Activated CD4-positive, alpha-beta memory T cell treated with anti-CD3 and anti-CD28 coated beads for 36 hours (primary cell): ENCODE data around the gene LSS. TPM values are rescaled to one million over a fixed set of nuclear protein-coding genes. Genes with fewer than 3 reads are reported as not detected.
A peak's percentile ranks its signal among the peaks of the same experiment; 100 is the strongest.

Experiments used
- CTCF ChIA-PET: fragments of 350-600 bp; sonication (Branson Sonifier 250); formaldehyde crosslinking; loops from one replicate; lab custom pipeline; 2021; ENCODE audit warnings: antibody characterized with exemption, inconsistent platforms; lab: Charles Lee
- POLR2A ChIA-PET: fragments of 350-600 bp; sonication (Branson Sonifier 250); formaldehyde crosslinking; loops from one replicate; lab custom pipeline; 2021; ENCODE audit warnings: antibody characterized with exemption; lab: Charles Lee
- DNase-seq: peaks from one replicate; pipeline ENCODE4 v3.0.0-alpha.2; 2020
- H3K27ac Mint-ChIP-seq: one replicate; pipeline ENCODE4 v1.8.0; 2021; ENCODE audit warnings: mixed read lengths
- H3K27me3 Mint-ChIP-seq: one replicate; pipeline ENCODE4 v1.8.0; 2021; ENCODE audit warnings: mixed read lengths
- H3K36me3 Mint-ChIP-seq: one replicate; pipeline ENCODE4 v1.8.0; 2021; ENCODE audit warnings: mixed read lengths
- H3K4me1 Mint-ChIP-seq: one replicate; pipeline ENCODE4 v1.8.0; 2021; ENCODE audit warnings: low read depth, mixed read lengths
- H3K4me3 Mint-ChIP-seq: one replicate; pipeline ENCODE4 v1.8.0; 2021; ENCODE audit warnings: mild to moderate bottlenecking, mixed read lengths
- H3K9me3 Mint-ChIP-seq: one replicate; pipeline ENCODE4 v1.8.0; 2021; ENCODE audit warnings: mixed read lengths
- intact Hi-C: fragments of 100-400 bp; cut with micrococcal nuclease; formaldehyde crosslinking; loops from one replicate; pipeline ENCODE4 v1.15.1; 2023
- total RNA-seq, 2 experiments: library from RNA; stranded (reverse); gene quantifications; one replicate each; pipeline ENCODE4 v1.2.3, GENCODE V29; 2021

LSS gene
- total RNA-seq, 2 experiments from 2014 or later, result 22.7 to 22.8 TPM

DNA sequence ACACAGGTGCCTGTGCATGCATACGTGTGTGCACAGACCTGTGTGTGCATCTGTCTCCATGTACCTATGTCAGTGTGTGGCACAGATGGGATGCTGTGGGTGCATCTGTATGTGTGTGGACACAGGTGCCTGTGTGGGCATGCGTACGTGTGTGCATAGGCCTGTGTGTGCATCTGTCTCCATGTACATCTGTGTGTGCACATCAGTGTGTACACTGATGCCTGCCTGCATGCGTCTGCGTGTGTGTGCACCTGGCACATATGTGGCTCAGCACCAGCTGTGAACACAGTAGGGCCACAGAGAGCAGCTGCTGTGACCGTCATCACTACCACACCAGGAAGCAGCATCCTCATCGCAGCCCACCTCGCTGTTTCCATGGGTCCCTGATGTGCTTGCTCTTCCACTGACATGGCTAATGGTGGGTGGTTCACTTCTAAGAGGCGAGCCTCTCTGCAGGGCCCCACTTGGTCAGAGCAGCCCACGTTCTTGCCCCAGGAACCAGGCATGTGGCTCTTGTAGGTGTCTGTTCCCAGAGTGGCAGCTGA, 34.7 kb downstream of the LSS start:
- CTCF ChIA-PET, result no interaction called here
- peaks cover 10% of the 10 kb centered on the region for H3K36me3 Mint-ChIP-seq
- H3K27me3 Mint-ChIP-seq, result no peaks in the 10 kb centered on the region
- intact Hi-C loops, result no loop called here
- H3K4me3 Mint-ChIP-seq, result no peak overlapping the region
- no peaks in the 10 kb centered on the region for H3K9me3 Mint-ChIP-seq
- POLR2A ChIA-PET, result no interaction called here
- no peak overlapping the region for H3K27ac Mint-ChIP-seq
- peak; percentile 3 for DNase-seq
- no peaks in the 10 kb centered on the region for H3K4me1 Mint-ChIP-seq

DNA sequence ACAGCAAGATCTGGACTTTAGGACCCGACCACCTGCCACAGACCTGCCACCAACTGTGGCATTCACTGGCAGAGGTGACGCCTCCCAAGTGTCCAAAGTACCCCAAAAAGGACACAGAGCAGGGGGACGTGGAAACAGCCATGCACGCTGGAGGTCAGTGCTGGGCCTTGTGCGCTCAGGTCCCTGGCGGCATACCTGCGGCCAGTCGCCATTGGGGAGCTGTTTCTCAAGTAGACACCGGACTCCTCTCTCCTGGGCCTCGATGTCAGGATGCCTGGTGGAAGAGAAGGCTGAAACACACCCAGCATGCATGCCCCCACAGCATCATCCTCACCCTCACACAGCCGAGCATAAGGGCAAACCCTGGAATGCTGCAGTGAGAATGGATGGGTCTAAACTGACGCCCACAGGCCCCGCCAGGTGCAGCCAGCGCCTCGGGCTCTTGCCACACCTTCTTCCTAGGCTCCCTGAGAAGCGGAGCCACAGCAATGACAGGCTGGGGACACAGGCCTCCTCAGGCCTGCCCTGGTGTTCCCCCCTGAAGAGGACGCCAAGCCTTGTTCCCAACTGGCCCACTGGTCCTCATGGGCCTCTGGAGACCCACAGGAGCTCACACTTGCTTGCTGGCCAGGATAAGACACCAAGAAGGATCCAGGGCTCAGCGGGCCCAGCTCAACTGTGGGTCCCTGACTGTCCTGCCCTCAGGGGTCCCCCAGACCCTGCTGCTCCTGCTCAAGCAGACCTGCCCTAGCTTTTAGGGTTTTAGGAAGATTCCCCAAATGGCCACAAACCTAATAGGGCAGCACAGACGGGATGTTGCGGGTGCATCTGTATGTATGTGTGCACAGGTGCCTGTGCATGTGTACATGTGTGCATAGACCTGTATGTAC, 36.6 kb downstream of the LSS start:
- Mint-ChIP-seq H3K27ac (no peak overlapping the region), H3K9me3 (no peaks in the 10 kb centered on the region), H3K4me3 (no peak overlapping the region), H3K4me1 (no peaks in the 10 kb centered on the region), H3K27me3 (no peaks in the 10 kb centered on the region), H3K36me3 (peaks cover 3% of the 10 kb centered on the region)
- intact Hi-C loops, result no loop called here
- DNase-seq, result peak; percentile 6
- CTCF ChIA-PET, result no interaction called here
- POLR2A ChIA-PET, result no interaction called here

- intact Hi-C loops, result no loop called here
- Mint-ChIP-seq H3K27ac (no peak overlapping the region), H3K9me3 (no peaks in the 10 kb centered on the region), H3K27me3 (no peaks in the 10 kb centered on the region), H3K36me3 (peaks cover 3% of the 10 kb centered on the region), H3K4me3 (no peak overlapping the region), H3K4me1 (no peaks in the 10 kb centered on the region)
- peak; percentile 4 for DNase-seq
- ChIA-PET CTCF (no interaction called here), POLR2A (no interaction called here)
Measured at GRCh38 chr21:46191257-46191685, 37.3 kb downstream of the LSS start.

- intact Hi-C loops, result no loop called here
- Mint-ChIP-seq H3K4me1 (no peaks in the 10 kb centered on the region), H3K9me3 (no peaks in the 10 kb centered on the region), H3K27ac (no peak overlapping the region), H3K27me3 (no peaks in the 10 kb centered on the region), H3K4me3 (no peak overlapping the region), H3K36me3 (peaks cover 3% of the 10 kb centered on the region)
- POLR2A ChIA-PET, result no interaction called here
- no peak for DNase-seq
- CTCF ChIA-PET, result no interaction called here
Measured at GRCh38 chr21:46190491-46191131, 38.0 kb downstream of the LSS start.

- Mint-ChIP-seq H3K4me3 (no peak overlapping the region), H3K36me3 (peaks cover 3% of the 10 kb centered on the region), H3K4me1 (peaks cover 3% of the 10 kb centered on the region), H3K27me3 (no peaks in the 10 kb centered on the region), H3K9me3 (no peaks in the 10 kb centered on the region), H3K27ac (no peak overlapping the region)
- DNase-seq, result no peak
- intact Hi-C loops, result no loop called here
- CTCF ChIA-PET, result no interaction called here
- POLR2A ChIA-PET, result no interaction called here
Measured at GRCh38 chr21:46189959-46190490, 38.5 kb downstream of the LSS start.

DNA sequence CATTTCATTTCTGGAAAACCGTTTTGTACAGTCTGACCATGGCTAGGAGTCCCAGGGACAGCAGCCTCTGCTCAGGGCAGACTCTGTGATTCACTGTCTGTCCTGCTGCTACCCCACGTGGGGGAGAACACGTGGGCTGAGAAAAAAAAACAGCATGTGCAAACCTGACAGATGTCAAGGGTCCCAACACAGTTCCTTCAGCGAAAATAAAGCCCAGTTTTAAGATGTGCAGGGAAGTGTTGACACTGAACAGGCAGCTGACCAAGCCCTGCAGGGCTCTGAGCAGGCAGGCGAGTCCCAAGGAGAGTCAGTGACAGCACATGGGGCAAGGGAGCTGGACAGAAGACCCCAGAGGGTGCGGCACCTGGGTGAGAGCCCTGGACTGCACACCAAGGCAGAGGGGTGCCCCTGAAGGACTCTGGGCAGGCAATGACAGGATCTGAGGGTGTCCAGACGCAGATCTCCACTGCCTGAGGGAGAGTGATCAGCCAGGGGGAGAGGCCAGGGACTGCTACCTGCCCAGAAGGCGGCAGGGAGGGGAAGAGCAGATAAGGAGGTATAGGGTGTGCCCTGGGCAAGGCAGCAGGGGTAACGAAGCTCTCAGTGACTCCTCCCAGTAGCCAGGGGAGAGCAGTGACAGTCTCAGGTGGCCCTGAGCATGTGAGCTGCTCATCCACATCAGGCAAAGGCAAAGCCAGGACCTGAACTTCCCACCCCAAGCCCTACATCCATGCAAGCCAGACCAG, 39.2 kb downstream of the LSS start:
- DNase-seq, result no peak
- H3K27ac Mint-ChIP-seq, result no peak overlapping the region
- intact Hi-C loops, result no loop called here
- no peaks in the 10 kb centered on the region for H3K27me3 Mint-ChIP-seq
- H3K9me3 Mint-ChIP-seq, result no peaks in the 10 kb centered on the region
- H3K4me3 Mint-ChIP-seq, result no peak overlapping the region
- peaks cover 8% of the 10 kb centered on the region for H3K4me1 Mint-ChIP-seq
- POLR2A ChIA-PET, result no interaction called here
- CTCF ChIA-PET, result no interaction called here
- peaks cover 3% of the 10 kb centered on the region for H3K36me3 Mint-ChIP-seq

DNA sequence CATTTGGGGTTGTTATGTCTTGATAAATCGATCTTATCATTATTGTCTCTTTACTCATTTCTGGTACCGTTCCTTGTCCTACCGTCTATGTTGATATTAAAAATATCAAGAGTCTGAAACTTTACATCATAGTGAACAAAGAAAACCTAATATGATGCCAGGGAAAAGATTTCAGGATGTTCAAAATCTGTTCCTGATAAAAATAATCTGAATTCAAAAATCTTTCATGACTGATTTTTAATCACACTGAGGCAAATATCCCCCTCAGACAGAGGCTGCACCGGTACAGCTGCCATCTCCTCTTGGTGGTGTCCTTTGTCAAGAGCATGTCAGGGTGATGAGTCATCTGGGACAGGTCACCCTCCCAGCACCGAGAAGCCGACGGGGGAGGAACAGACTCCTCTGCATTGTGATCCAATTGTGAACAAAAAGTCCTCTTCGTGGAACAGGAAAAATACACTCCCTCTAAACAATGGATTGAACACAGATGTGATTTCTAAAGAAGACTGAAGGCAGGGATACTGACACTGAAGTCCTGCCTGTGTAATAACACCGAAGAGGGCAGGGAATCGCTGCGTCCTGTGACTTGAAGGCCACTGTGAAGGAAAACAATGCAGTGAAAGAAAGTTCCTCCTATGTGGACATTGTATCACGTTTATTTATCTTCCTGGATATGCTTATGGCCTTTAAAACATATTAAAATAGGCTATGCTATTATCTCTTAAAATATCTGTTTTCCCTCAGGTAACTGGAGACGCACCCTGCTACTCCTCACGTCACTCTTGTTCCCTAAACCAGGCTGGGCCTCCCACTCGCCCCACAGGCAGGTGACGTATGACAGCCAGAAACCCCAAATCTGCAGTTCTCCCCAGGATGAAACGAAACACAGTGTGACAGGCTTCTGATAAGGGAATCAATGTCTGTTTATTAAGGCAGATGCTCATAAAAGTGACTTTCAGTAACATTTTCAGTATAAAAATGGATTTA, 40.1 kb downstream of the LSS start:
- H3K4me1 Mint-ChIP-seq, result peaks cover 8% of the 10 kb centered on the region
- no peak for DNase-seq
- peaks cover 3% of the 10 kb centered on the region for H3K36me3 Mint-ChIP-seq
- POLR2A ChIA-PET, result no interaction called here
- intact Hi-C loops, result no loop called here
- H3K27ac Mint-ChIP-seq, result no peak overlapping the region
- peaks cover 3% of the 10 kb centered on the region for H3K27me3 Mint-ChIP-seq
- H3K4me3 Mint-ChIP-seq, result no peak overlapping the region
- CTCF ChIA-PET, result no interaction called here
- no peaks in the 10 kb centered on the region for H3K9me3 Mint-ChIP-seq

- H3K9me3 Mint-ChIP-seq, result no peaks in the 10 kb centered on the region
- H3K27me3 Mint-ChIP-seq, result peaks cover 3% of the 10 kb centered on the region
- H3K4me1 Mint-ChIP-seq, result peaks cover 10% of the 10 kb centered on the region
- DNase-seq, result no peak
- intact Hi-C loops, result no loop called here
- H3K27ac Mint-ChIP-seq, result no peak overlapping the region
- no peaks in the 10 kb centered on the region for H3K36me3 Mint-ChIP-seq
- H3K4me3 Mint-ChIP-seq, result no peak overlapping the region
- ChIA-PET POLR2A (no interaction called here), CTCF (no interaction called here)
Measured at GRCh38 chr21:46187814-46188213, 40.8 kb downstream of the LSS start.

GRCh38 chr21:46187261-46187660, 41.3 kb downstream of the LSS start:
- intact Hi-C loops, result no loop called here
- H3K27ac Mint-ChIP-seq, result no peak overlapping the region

DNA sequence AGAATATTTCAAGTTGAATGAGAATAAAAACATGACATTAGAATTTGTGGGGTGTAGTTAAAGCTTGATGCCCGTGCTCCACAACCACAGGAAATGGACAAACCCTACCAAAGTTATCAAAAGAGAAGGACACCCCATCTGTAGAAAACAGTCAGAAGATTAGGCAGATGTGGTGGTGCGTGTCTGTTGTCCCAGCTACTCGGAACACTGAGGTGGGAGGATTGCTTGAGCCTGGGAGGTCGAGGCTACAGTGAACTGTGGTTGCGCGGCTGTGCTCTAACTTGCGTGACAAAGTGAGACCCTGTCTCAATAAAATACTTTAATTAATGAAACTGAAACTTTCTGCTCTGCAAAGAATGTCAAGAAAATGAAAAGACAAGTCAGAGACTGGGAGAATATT, 42.9 kb downstream of the LSS start:
- intact Hi-C loops, result no loop called here
- DNase-seq, result no peak
- Mint-ChIP-seq H3K4me1 (peaks cover 10% of the 10 kb centered on the region), H3K36me3 (no peaks in the 10 kb centered on the region), H3K27me3 (peaks cover 3% of the 10 kb centered on the region), H3K27ac (no peak overlapping the region), H3K9me3 (no peaks in the 10 kb centered on the region), H3K4me3 (no peak overlapping the region)
- CTCF ChIA-PET, result no interaction called here
- POLR2A ChIA-PET, result no interaction called here

More at GRCh38 chr21:46187261-46187660, 41.3 kb downstream of the LSS start:
- peaks cover 3% of the 10 kb centered on the region for H3K27me3 Mint-ChIP-seq
- ChIA-PET POLR2A (no interaction called here), CTCF (no interaction called here)
- H3K4me3 Mint-ChIP-seq, result no peak overlapping the region
- H3K9me3 Mint-ChIP-seq, result no peaks in the 10 kb centered on the region
- H3K36me3 Mint-ChIP-seq, result no peaks in the 10 kb centered on the region
- no peak for DNase-seq
- peaks cover 10% of the 10 kb centered on the region for H3K4me1 Mint-ChIP-seq
